WTC11 (cell line): ENCODE data around the gene COX10. TPM values are rescaled to one million over a fixed set of nuclear protein-coding genes. Genes with fewer than 3 reads are reported as not detected.

Experiments used
- ATAC-seq: fragments of 200-7000 bp; cut with Tn5 transposase; 2 replicates; pipeline ENCODE4 v1.10.0; 2021; ENCODE audit warnings: mild to moderate bottlenecking, moderate library complexity
- CTCF ChIA-PET: fragments of 300-600 bp; sonication (Branson Sonifier 250); formaldehyde crosslinking; loops from one replicate; lab custom pipeline; 2021; ENCODE audit warnings: antibody characterized with exemption; lab: Charles Lee
- POLR2A ChIA-PET: fragments of 350-600 bp; sonication (Branson Sonifier 250); formaldehyde crosslinking; loops from one replicate; lab custom pipeline; 2021; ENCODE audit warnings: antibody characterized with exemption; lab: Charles Lee
- DNase-seq: peaks from one replicate; pipeline ENCODE4 v3.0.0; 2021; ENCODE audit warnings: low spot score
- H3K27ac Mint-ChIP-seq: 2 replicates; pipeline ENCODE4 v1.8.0; 2021; ENCODE audit warnings: mixed read lengths
- H3K27me3 Mint-ChIP-seq: 2 replicates; pipeline ENCODE4 v1.8.0; 2021; ENCODE audit warnings: low read depth, mild to moderate bottlenecking, moderate library complexity, mixed read lengths
- H3K36me3 Mint-ChIP-seq: 2 replicates; pipeline ENCODE4 v1.8.0; 2021; ENCODE audit warnings: mixed read lengths
- H3K4me1 Mint-ChIP-seq: 2 replicates; pipeline ENCODE4 v1.8.0; 2022; ENCODE audit warnings: mixed read lengths
- H3K4me3 Mint-ChIP-seq: 2 replicates; pipeline ENCODE4 v1.8.0; 2021; ENCODE audit warnings: mild to moderate bottlenecking, moderate library complexity, mixed read lengths
- H3K9me3 Mint-ChIP-seq: 2 replicates; pipeline ENCODE4 v1.8.0; 2021; ENCODE audit warnings: mixed read lengths
- ATF1 ChIP-seq: sonication (generic); formaldehyde crosslinking; IDR thresholded peaks from 2 replicates; pipeline ENCODE4 v1.8.1; 2023; ENCODE audit warnings: mild to moderate bottlenecking, moderate library complexity, missing genetic modification reagents
- CREB1 ChIP-seq: sonication (generic); formaldehyde crosslinking; IDR thresholded peaks from 2 replicates; pipeline ENCODE4 v1.8.0; 2023; ENCODE audit warnings: mild to moderate bottlenecking, missing genetic modification reagents
- EMX1 ChIP-seq: fragments of 250-450 bp; sonication (Bioruptor Pico); IDR thresholded peaks from 2 replicates; pipeline ENCODE4 v1.8.0; 2021; ENCODE audit warnings: mild to moderate bottlenecking
- FOXJ3 ChIP-seq: sonication (generic); formaldehyde crosslinking; IDR thresholded peaks from 2 replicates; pipeline ENCODE4 v1.9.0; 2021; ENCODE audit warnings: missing genetic modification reagents, mild to moderate bottlenecking, borderline replicate concordance
- FOXK1 ChIP-seq: sonication (generic); formaldehyde crosslinking; IDR thresholded peaks from 2 replicates; pipeline ENCODE4 v1.8.0; 2022; ENCODE audit warnings: mild to moderate bottlenecking, moderate library complexity, missing genetic modification reagents
- MYBL2 ChIP-seq: sonication (generic); formaldehyde crosslinking; IDR thresholded peaks from 2 replicates; pipeline ENCODE4 v1.8.1; 2023; ENCODE audit warnings: mild to moderate bottlenecking, moderate library complexity, missing genetic modification reagents
- NFYB ChIP-seq: sonication (generic); formaldehyde crosslinking; conservative IDR thresholded peaks from 2 replicates; pipeline ENCODE4 v1.8.0; 2022; ENCODE audit warnings: low read depth, missing genetic modification reagents
- NR1H2 ChIP-seq: sonication (generic); formaldehyde crosslinking; IDR thresholded peaks from 2 replicates; pipeline ENCODE4 v1.9.0; 2021; ENCODE audit warnings: mild to moderate bottlenecking, moderate library complexity, missing genetic modification reagents
- OVOL2 ChIP-seq: fragments of 250-450 bp; sonication (Bioruptor Pico); IDR thresholded peaks from 2 replicates; pipeline ENCODE4 v1.9.0; 2021; ENCODE audit warnings: mild to moderate bottlenecking, borderline replicate concordance
- PRRX2 ChIP-seq: fragments of 250-450 bp; sonication (Bioruptor Pico); IDR thresholded peaks from 2 replicates; pipeline ENCODE4 v1.8.0; 2021; ENCODE audit warnings: mild to moderate bottlenecking
- SOX15 ChIP-seq: fragments of 250-450 bp; sonication (Bioruptor Pico); IDR thresholded peaks from 2 replicates; pipeline ENCODE4 v1.9.0; 2021; ENCODE audit warnings: mild to moderate bottlenecking
- TCF7 ChIP-seq: sonication (generic); formaldehyde crosslinking; IDR thresholded peaks from 2 replicates; pipeline ENCODE4 v1.8.0; 2022; ENCODE audit warnings: mild to moderate bottlenecking, low read depth, missing genetic modification reagents, moderate library complexity
- TP53 ChIP-seq: sonication (generic); formaldehyde crosslinking; IDR thresholded peaks from 2 replicates; pipeline ENCODE4 v1.8.1; 2023; ENCODE audit warnings: mild to moderate bottlenecking, missing genetic modification reagents
- ZBTB21 ChIP-seq: sonication (generic); formaldehyde crosslinking; IDR thresholded peaks from 2 replicates; pipeline ENCODE4 v1.8.1; 2023; ENCODE audit warnings: mild to moderate bottlenecking, missing genetic modification reagents, borderline replicate concordance
- ZNF396 ChIP-seq: fragments of 250-450 bp; sonication (Bioruptor Pico); IDR thresholded peaks from 2 replicates; pipeline ENCODE4 v1.8.0; 2021; ENCODE audit warnings: mild to moderate bottlenecking, moderate library complexity, borderline replicate concordance
- total RNA-seq: library from RNA; stranded (reverse); gene quantifications from 3 replicates; pipeline ENCODE4 v1.2.3, GENCODE V29; 2021
- TF ChIP-seq, protein P1 (sequence below): fragments of 250-450 bp; sonication (Bioruptor Pico); conservative IDR thresholded peaks from 2 replicates; pipeline ENCODE4 v1.9.0; 2021; ENCODE audit warnings: mild to moderate bottlenecking
- TF ChIP-seq, protein P2 (sequence below): sonication (generic); formaldehyde crosslinking; IDR thresholded peaks from 2 replicates; pipeline ENCODE4 v1.8.1; 2023; ENCODE audit warnings: mild to moderate bottlenecking, missing genetic modification reagents, moderate library complexity
- TF ChIP-seq, protein P3 (sequence below): sonication (generic); formaldehyde crosslinking; IDR thresholded peaks from 2 replicates; pipeline ENCODE4 v1.8.1; 2023; ENCODE audit warnings: mild to moderate bottlenecking, missing genetic modification reagents, borderline replicate concordance
- TF ChIP-seq, protein P4 (sequence below): sonication (generic); formaldehyde crosslinking; conservative IDR thresholded peaks from 2 replicates; pipeline ENCODE4 v1.8.1; 2023; ENCODE audit warnings: mild to moderate bottlenecking, low read depth, missing genetic modification reagents, moderate library complexity

Gene COX10
- total RNA-seq, 1 experiment from 2014 or later: 22.0 TPM

DNA sequence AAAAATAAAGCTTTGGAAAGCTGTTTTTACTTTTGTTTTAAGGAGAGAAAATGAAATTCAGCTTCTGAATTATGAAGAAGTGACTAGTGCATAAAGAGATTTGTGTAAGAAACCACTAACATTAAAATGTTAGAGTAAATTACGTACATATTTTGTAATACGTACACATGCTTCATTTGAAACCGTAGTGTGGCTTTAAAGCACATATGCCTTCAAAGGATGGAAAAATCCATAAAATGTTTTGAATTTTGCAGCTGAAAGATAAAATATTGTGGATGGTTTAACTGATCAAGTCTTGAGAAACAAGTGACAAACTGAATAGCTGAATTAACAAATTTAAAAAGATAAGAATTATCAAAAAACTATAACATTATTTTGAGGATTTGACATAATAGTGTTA is 35.4 kb downstream of the COX10 start:
- no peak overlapping the region for H3K4me3 Mint-ChIP-seq
- TF ChIP-seq, protein P1, sequence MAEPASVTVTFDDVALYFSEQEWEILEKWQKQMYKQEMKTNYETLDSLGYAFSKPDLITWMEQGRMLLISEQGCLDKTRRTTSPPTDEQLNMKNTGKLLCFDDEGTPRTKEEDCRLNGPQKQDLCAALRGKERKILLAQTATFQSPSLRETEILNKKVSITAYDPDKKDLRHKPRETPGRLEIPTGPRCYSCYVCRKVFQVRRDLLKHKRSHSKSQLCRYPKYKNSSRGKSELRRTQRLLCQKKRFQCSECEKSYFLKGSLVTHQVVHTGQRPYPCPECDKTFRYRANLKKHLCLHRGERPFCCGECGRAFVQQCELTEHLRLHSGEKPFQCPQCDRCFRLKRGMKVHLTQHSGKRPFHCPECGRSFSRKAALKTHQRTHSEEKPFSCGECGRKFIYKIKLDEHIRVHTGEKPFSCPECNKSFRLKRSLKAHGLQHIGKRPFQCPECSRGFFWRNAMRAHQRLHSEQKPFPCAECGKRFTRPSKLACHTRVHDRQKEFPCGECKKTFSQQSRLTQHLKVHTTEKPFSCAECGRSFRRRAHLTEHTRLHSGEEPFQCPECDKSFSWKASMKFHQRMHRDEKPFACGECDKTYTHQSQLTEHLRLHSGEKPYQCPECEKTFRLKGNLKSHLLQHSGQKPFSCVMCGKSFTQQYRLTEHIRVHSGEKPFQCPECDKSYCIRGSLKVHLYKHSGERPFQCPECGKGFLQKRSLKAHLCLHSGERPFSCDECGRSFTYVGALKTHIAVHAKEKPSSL (CRISPR knock-in tag): no peak
- TF ChIP-seq ZBTB21 (CRISPR knock-in tag): no peak
- TF ChIP-seq CREB1 (CRISPR knock-in tag): no peak
- TF ChIP-seq NFYB (CRISPR knock-in tag): no peak
- TF ChIP-seq, protein P2, sequence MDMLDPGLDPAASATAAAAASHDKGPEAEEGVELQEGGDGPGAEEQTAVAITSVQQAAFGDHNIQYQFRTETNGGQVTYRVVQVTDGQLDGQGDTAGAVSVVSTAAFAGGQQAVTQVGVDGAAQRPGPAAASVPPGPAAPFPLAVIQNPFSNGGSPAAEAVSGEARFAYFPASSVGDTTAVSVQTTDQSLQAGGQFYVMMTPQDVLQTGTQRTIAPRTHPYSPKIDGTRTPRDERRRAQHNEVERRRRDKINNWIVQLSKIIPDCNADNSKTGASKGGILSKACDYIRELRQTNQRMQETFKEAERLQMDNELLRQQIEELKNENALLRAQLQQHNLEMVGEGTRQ (CRISPR knock-in tag): no peak
- TF ChIP-seq FOXK1: no peak
- TF ChIP-seq TP53 (CRISPR knock-in tag): no peak
- TF ChIP-seq SOX15 (CRISPR knock-in tag): no peak
- TF ChIP-seq NR1H2 (CRISPR knock-in tag): no peak
- TF ChIP-seq TCF7: no peak
- no peak for TF ChIP-seq EMX1 (CRISPR knock-in tag)
- no peak for TF ChIP-seq MYBL2 (CRISPR knock-in tag)
- TF ChIP-seq, protein P3, sequence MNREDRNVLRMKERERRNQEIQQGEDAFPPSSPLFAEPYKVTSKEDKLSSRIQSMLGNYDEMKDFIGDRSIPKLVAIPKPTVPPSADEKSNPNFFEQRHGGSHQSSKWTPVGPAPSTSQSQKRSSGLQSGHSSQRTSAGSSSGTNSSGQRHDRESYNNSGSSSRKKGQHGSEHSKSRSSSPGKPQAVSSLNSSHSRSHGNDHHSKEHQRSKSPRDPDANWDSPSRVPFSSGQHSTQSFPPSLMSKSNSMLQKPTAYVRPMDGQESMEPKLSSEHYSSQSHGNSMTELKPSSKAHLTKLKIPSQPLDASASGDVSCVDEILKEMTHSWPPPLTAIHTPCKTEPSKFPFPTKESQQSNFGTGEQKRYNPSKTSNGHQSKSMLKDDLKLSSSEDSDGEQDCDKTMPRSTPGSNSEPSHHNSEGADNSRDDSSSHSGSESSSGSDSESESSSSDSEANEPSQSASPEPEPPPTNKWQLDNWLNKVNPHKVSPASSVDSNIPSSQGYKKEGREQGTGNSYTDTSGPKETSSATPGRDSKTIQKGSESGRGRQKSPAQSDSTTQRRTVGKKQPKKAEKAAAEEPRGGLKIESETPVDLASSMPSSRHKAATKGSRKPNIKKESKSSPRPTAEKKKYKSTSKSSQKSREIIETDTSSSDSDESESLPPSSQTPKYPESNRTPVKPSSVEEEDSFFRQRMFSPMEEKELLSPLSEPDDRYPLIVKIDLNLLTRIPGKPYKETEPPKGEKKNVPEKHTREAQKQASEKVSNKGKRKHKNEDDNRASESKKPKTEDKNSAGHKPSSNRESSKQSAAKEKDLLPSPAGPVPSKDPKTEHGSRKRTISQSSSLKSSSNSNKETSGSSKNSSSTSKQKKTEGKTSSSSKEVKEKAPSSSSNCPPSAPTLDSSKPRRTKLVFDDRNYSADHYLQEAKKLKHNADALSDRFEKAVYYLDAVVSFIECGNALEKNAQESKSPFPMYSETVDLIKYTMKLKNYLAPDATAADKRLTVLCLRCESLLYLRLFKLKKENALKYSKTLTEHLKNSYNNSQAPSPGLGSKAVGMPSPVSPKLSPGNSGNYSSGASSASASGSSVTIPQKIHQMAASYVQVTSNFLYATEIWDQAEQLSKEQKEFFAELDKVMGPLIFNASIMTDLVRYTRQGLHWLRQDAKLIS (CRISPR knock-in tag): no peak
- no peak for TF ChIP-seq ZNF396 (CRISPR knock-in tag)
- TF ChIP-seq PRRX2: no peak
- no peak for TF ChIP-seq OVOL2
- no peak for TF ChIP-seq FOXJ3
- no peak for TF ChIP-seq ATF1 (CRISPR knock-in tag)
- TF ChIP-seq, protein P4, sequence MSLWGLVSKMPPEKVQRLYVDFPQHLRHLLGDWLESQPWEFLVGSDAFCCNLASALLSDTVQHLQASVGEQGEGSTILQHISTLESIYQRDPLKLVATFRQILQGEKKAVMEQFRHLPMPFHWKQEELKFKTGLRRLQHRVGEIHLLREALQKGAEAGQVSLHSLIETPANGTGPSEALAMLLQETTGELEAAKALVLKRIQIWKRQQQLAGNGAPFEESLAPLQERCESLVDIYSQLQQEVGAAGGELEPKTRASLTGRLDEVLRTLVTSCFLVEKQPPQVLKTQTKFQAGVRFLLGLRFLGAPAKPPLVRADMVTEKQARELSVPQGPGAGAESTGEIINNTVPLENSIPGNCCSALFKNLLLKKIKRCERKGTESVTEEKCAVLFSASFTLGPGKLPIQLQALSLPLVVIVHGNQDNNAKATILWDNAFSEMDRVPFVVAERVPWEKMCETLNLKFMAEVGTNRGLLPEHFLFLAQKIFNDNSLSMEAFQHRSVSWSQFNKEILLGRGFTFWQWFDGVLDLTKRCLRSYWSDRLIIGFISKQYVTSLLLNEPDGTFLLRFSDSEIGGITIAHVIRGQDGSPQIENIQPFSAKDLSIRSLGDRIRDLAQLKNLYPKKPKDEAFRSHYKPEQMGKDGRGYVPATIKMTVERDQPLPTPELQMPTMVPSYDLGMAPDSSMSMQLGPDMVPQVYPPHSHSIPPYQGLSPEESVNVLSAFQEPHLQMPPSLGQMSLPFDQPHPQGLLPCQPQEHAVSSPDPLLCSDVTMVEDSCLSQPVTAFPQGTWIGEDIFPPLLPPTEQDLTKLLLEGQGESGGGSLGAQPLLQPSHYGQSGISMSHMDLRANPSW (CRISPR knock-in tag): no peak
- TF ChIP-seq, all 79 proteins: peak for 0
- H3K27ac Mint-ChIP-seq: no peak overlapping the region
- DNase-seq (no peak), ATAC-seq (no peak)
- H3K36me3 Mint-ChIP-seq: no peaks in the 10 kb centered on the region
- H3K4me1 Mint-ChIP-seq: no peaks in the 10 kb centered on the region
- H3K9me3 Mint-ChIP-seq: no peaks in the 10 kb centered on the region
- no peaks in the 10 kb centered on the region for H3K27me3 Mint-ChIP-seq
- ChIA-PET POLR2A (interaction anchor here (0.6 kb wide), 1 partner anchor 8 kb away, joined by 3 read pairs; no protein-coding TSS in a partner anchor), CTCF (no interaction called here)
